ENCODE measurements around the gene AKT1S1. TPM values are rescaled to one million over a fixed set of nuclear protein-coding genes. Genes with fewer than 3 reads are reported as not detected.
A peak's percentile ranks its signal among the peaks of the same experiment; 100 is the strongest.
"Not testable (repeated sequence)": the region's sequence is repeated elsewhere in the genome, so short reads cannot be mapped to it uniquely, and the experiment has no call there.

Gene AKT1S1
- total RNA-seq (10 to 100 TPM; 35.0 to 35.7 TPM), polyA plus RNA-seq (ENCODE audit: insufficient read depth, low read depth, low replicate concordance) (42.8 TPM)
- long read RNA-seq, donor 1, transcript AKT1S1-205 (4 exons, 3,640 nt): minor isoform, 8 of 27 reads
- long read RNA-seq, donor 1, transcript AKT1S1-207 (5 exons, 3,075 nt): major isoform, 14 of 27 reads
- long read RNA-seq, donor 1, partial matches to known transcripts: 0 of 27 reads
- long read RNA-seq, donor 1, other reads (novel, unspliced or antisense): 0 of 27 reads
- long read RNA-seq, donor 2, transcript AKT1S1-205 (4 exons, 3,640 nt): major isoform, 9 of 13 reads
- long read RNA-seq, donor 2, partial matches to known transcripts: 0 of 13 reads
- long read RNA-seq, donor 2, other reads (novel, unspliced or antisense): 0 of 13 reads

- TF ChIP-seq POLR2A (IDR thresholded peaks at IDR 0.05): peak; percentile 86
- TF ChIP-seq CTCF (IDR thresholded peaks at IDR 0.05): peak in 1 of 3 experiments; percentile 7
- no peaks in the 10 kb centered on the region for H3K27me3 ChIP-seq
- peak; percentile 99 for DNase-seq
- peak within 1 kb of the TSS; percentile 73 to 99 for H3K4me3 ChIP-seq
- H3K36me3 ChIP-seq (ENCODE audit: low read depth, missing control alignments): no peaks in the 10 kb centered on the region
- H3K27ac ChIP-seq: peak within 1 kb of the TSS; percentile 99 to 100
- H3K4me1 ChIP-seq: peaks cover 19% of the 10 kb centered on the region
- intact Hi-C loops (cut with DNase I; ENCODE audit: low total_unique reads): no loop called here
- 0 to 1% methylated on average over 44 to 61 of the region's 61 CpGs for WGBS, 2 donors
- no peaks in the 10 kb centered on the region for H3K9me3 ChIP-seq
These were observed at the start of gene AKT1S1, which contains the start of gene TBC1D17 for GRCh38 chr19:49877020-49877878. Gene AKT1S1, minus strand, starts transcription at chr19:49877355. Its CDS starts 4,060 bp downstream, at chr19:49873295. Gene TBC1D17, plus strand, starts transcription at chr19:49877702. Its CDS starts 22 bp downstream, at chr19:49877724.

GRCh38 chr19:49926515-49926914 is 49.4 kb upstream of the AKT1S1 start:
- Histone ChIP-seq H3K4me3 (no peak overlapping the region), H3K4me1 (peaks cover 17% of the 10 kb centered on the region), H3K9me3 (no peaks in the 10 kb centered on the region), H3K27ac (no peak overlapping the region), H3K27me3 (no peaks in the 10 kb centered on the region), H3K36me3 (ENCODE audit: low read depth, missing control alignments) (no peaks in the 10 kb centered on the region)
- WGBS, 2 donors: 93 to 94% methylated on average over 10 of the region's 10 CpGs
- DNase-seq: no peak
- no peak for TF ChIP-seq CTCF (IDR thresholded peaks at IDR 0.05)
- no peak for TF ChIP-seq POLR2A (IDR thresholded peaks at IDR 0.05)
- intact Hi-C loops (cut with DNase I; ENCODE audit: low total_unique reads): no loop called here

DNA sequence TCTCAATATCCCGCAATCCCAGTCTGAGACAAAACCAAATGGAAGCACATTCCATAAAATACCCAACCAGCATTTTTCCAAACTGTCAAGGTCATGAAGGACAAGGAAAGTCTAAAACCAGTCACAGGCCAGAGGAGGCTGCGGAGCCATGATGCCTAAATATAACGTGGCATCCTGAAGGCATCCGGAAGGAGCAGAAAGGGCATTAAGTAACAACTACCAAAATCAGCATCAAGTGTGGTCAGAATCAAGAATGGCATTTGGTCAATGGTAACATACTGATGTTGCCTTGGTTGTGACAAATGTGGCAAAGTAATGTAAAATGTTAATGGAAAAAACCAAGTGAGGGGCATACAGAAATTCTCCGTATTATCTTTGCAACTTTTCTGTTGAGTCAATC is 48.3 kb upstream of the AKT1S1 start:
- Histone ChIP-seq H3K4me1 (peaks cover 17% of the 10 kb centered on the region), H3K9me3 (no peaks in the 10 kb centered on the region), H3K4me3 (no peak overlapping the region), H3K36me3 (ENCODE audit: low read depth, missing control alignments) (no peaks in the 10 kb centered on the region), H3K27ac (no peak overlapping the region), H3K27me3 (no peaks in the 10 kb centered on the region)
- no peak for DNase-seq
- WGBS, 2 donors: 94 to 95% methylated on average over 5 of the region's 5 CpGs
- no peak for TF ChIP-seq CTCF (IDR thresholded peaks at IDR 0.05)
- TF ChIP-seq POLR2A (IDR thresholded peaks at IDR 0.05): no peak
- intact Hi-C loops (cut with DNase I; ENCODE audit: low total_unique reads): no loop called here

- H3K36me3 ChIP-seq (ENCODE audit: low read depth, missing control alignments); H3K4me3 ChIP-seq; intact Hi-C loops (cut with DNase I; ENCODE audit: low total_unique reads); H3K27me3 ChIP-seq; H3K27ac ChIP-seq; H3K9me3 ChIP-seq; DNase-seq: not testable (repeated sequence)
- H3K4me1 ChIP-seq: peaks cover 17% of the 10 kb centered on the region
- WGBS, 2 donors: 95 to 96% methylated on average over 13 of the region's 13 CpGs
These were observed 47.7 kb upstream of the AKT1S1 start for GRCh38 chr19:49924881-49925210.
